Measurements from ENCODE around the gene F2. TPM values are rescaled to one million over a fixed set of nuclear protein-coding genes. Genes with fewer than 3 reads are reported as not detected.
"Not testable (repeated sequence)": the region's sequence is repeated elsewhere in the genome, so short reads cannot be mapped to it uniquely, and the experiment has no call there.

F2 gene
- total RNA-seq, 2 donors from 2014 or later, result not detected

- no peaks in the 10 kb centered on the region for H3K9me3 ChIP-seq (ENCODE audit: control insufficient read depth, low read length, poor library complexity, severe bottlenecking)
- Mint-ChIP-seq H3K4me3 (no peak overlapping the region), H3K27ac (no peak overlapping the region), H3K4me1 (no peaks in the 10 kb centered on the region), H3K27me3 (no peaks in the 10 kb centered on the region), H3K36me3 (ENCODE audit: low read depth) (no peaks in the 10 kb centered on the region)
- no peak for ATAC-seq
- no peak for DNase-seq
These were observed 6.0 kb upstream of the F2 start for GRCh38 chr11:46712874-46713576.

GRCh38 chr11:46717825-46718154 is 1.2 kb upstream of the F2 start:
- not testable (repeated sequence) for DNase-seq; H3K9me3 ChIP-seq (ENCODE audit: control insufficient read depth, low read length, poor library complexity, severe bottlenecking); H3K4me3 Mint-ChIP-seq; H3K27ac Mint-ChIP-seq; H3K4me1 Mint-ChIP-seq; H3K36me3 Mint-ChIP-seq (ENCODE audit: low read depth); H3K27me3 Mint-ChIP-seq; ATAC-seq

- no peak overlapping the region for H3K27ac Mint-ChIP-seq
These were observed 626 bp upstream of the F2 start for GRCh38 chr11:46718155-46719019.

GRCh38 chr11:46719543-46720218 is 668 bp downstream of the F2 start:
- no peak for DNase-seq
- H3K9me3 ChIP-seq (ENCODE audit: control insufficient read depth, low read length, poor library complexity, severe bottlenecking), result no peaks in the 10 kb centered on the region
- no peak overlapping the region for H3K4me3 Mint-ChIP-seq
- no peaks in the 10 kb centered on the region for H3K27me3 Mint-ChIP-seq
- no peaks in the 10 kb centered on the region for H3K36me3 Mint-ChIP-seq (ENCODE audit: low read depth)
- no peak overlapping the region for H3K27ac Mint-ChIP-seq
- H3K4me1 Mint-ChIP-seq, result peaks cover 5% of the 10 kb centered on the region
- no peak for ATAC-seq

More at GRCh38 chr11:46718155-46719019, 626 bp upstream of the F2 start:
- DNase-seq (no peak), ATAC-seq (peak; percentile 28)
- no peaks in the 10 kb centered on the region for H3K9me3 ChIP-seq (ENCODE audit: control insufficient read depth, low read length, poor library complexity, severe bottlenecking)
- no peaks in the 10 kb centered on the region for H3K36me3 Mint-ChIP-seq (ENCODE audit: low read depth)
- H3K4me3 Mint-ChIP-seq, result no peak overlapping the region
- peaks cover 5% of the 10 kb centered on the region for H3K4me1 Mint-ChIP-seq
- no peaks in the 10 kb centered on the region for H3K27me3 Mint-ChIP-seq

GRCh38 chr11:46721286-46721685 is 2.3 kb downstream of the F2 start:
- DNase-seq (no peak), ATAC-seq (no peak)
- Mint-ChIP-seq H3K4me3 (no peak overlapping the region), H3K4me1 (peaks cover 5% of the 10 kb centered on the region), H3K36me3 (ENCODE audit: low read depth) (no peaks in the 10 kb centered on the region), H3K27me3 (no peaks in the 10 kb centered on the region), H3K27ac (no peak overlapping the region)
- no peaks in the 10 kb centered on the region for H3K9me3 ChIP-seq (ENCODE audit: control insufficient read depth, low read length, poor library complexity, severe bottlenecking)

- H3K9me3 ChIP-seq (ENCODE audit: control insufficient read depth, low read length, poor library complexity, severe bottlenecking), result no peaks in the 10 kb centered on the region
- Mint-ChIP-seq H3K27ac (no peak overlapping the region), H3K27me3 (no peaks in the 10 kb centered on the region), H3K4me1 (peaks cover 5% of the 10 kb centered on the region), H3K4me3 (no peak overlapping the region), H3K36me3 (ENCODE audit: low read depth) (no peaks in the 10 kb centered on the region)
- ATAC-seq (no peak), DNase-seq (no peak)
These were observed 3.7 kb downstream of the F2 start for GRCh38 chr11:46722566-46723358.

- no peaks in the 10 kb centered on the region for H3K9me3 ChIP-seq (ENCODE audit: control insufficient read depth, low read length, poor library complexity, severe bottlenecking)
These were observed 4.3 kb downstream of the F2 start for GRCh38 chr11:46723359-46723680.

GRCh38 chr11:46724088-46724487 is 5.1 kb downstream of the F2 start:
- DNase-seq (no peak), ATAC-seq (no peak)
- no peak overlapping the region for H3K4me3 Mint-ChIP-seq
- H3K27me3 Mint-ChIP-seq, result no peaks in the 10 kb centered on the region
- no peak overlapping the region for H3K27ac Mint-ChIP-seq
- no peaks in the 10 kb centered on the region for H3K9me3 ChIP-seq (ENCODE audit: control insufficient read depth, low read length, poor library complexity, severe bottlenecking)
- H3K36me3 Mint-ChIP-seq (ENCODE audit: low read depth), result no peaks in the 10 kb centered on the region
- no peaks in the 10 kb centered on the region for H3K4me1 Mint-ChIP-seq

More at GRCh38 chr11:46723359-46723680, 4.3 kb downstream of the F2 start:
- Mint-ChIP-seq H3K27ac (no peak overlapping the region), H3K4me3 (no peak overlapping the region), H3K27me3 (no peaks in the 10 kb centered on the region), H3K36me3 (ENCODE audit: low read depth) (no peaks in the 10 kb centered on the region), H3K4me1 (peaks cover 3% of the 10 kb centered on the region)
- no peak for DNase-seq
- no peak for ATAC-seq

GRCh38 chr11:46725338-46726205 is 6.6 kb downstream of the F2 start:
- H3K4me3 Mint-ChIP-seq, result no peak overlapping the region
- no peaks in the 10 kb centered on the region for H3K36me3 Mint-ChIP-seq (ENCODE audit: low read depth)
- no peaks in the 10 kb centered on the region for H3K27me3 Mint-ChIP-seq
- ATAC-seq, result no peak
- no peaks in the 10 kb centered on the region for H3K9me3 ChIP-seq (ENCODE audit: control insufficient read depth, low read length, poor library complexity, severe bottlenecking)
- peaks cover 2% of the 10 kb centered on the region for H3K4me1 Mint-ChIP-seq
- H3K27ac Mint-ChIP-seq, result no peak overlapping the region
- no peak for DNase-seq

- no peaks in the 10 kb centered on the region for H3K36me3 Mint-ChIP-seq (ENCODE audit: low read depth)
- H3K27me3 Mint-ChIP-seq, result no peaks in the 10 kb centered on the region
- no peaks in the 10 kb centered on the region for H3K9me3 ChIP-seq (ENCODE audit: control insufficient read depth, low read length, poor library complexity, severe bottlenecking)
- no peak overlapping the region for H3K4me3 Mint-ChIP-seq
- no peak for ATAC-seq
- H3K27ac Mint-ChIP-seq, result no peak overlapping the region
- peaks cover 2% of the 10 kb centered on the region for H3K4me1 Mint-ChIP-seq
- DNase-seq, result no peak
These were observed 7.3 kb downstream of the F2 start for GRCh38 chr11:46726206-46726862.

- ATAC-seq (no peak), DNase-seq (no peak)
- no peaks in the 10 kb centered on the region for H3K9me3 ChIP-seq (ENCODE audit: control insufficient read depth, low read length, poor library complexity, severe bottlenecking)
- H3K4me3 Mint-ChIP-seq, result no peak overlapping the region
- H3K4me1 Mint-ChIP-seq, result peaks cover 2% of the 10 kb centered on the region
- no peak overlapping the region for H3K27ac Mint-ChIP-seq
- H3K27me3 Mint-ChIP-seq, result no peaks in the 10 kb centered on the region
- no peaks in the 10 kb centered on the region for H3K36me3 Mint-ChIP-seq (ENCODE audit: low read depth)
These were observed 9.1 kb downstream of the F2 start for GRCh38 chr11:46727952-46728658.
